Measurements from ENCODE around the gene FHIP1B.
A peak's percentile ranks its signal among the peaks of the same experiment; 100 is the strongest.

Gene FHIP1B

DNA sequence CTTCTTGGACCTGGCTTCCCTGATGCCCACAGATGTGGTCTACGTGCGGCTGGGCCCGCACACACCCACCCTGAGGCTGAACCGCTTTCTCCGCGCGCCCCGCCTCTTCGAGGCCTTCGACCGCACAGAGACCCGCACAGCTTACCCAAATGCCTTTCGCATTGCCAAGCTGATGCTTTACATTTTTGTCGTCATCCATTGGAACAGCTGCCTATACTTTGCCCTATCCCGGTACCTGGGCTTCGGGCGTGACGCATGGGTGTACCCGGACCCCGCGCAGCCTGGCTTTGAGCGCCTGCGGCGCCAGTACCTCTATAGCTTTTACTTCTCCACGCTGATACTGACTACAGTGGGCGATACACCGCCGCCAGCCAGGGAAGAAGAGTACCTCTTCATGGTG lies 5.7 kb upstream of the FHIP1B start:
- no peak for DNase-seq (ENCODE audit: low read depth, low spot score)

GRCh38 chr11:6238902-6239301 lies 4.5 kb upstream of the FHIP1B start, which contains the start of gene CNGA4:
TSS of gene CNGA4 (plus strand) at chr11:6239089. CDS start at chr11:6239207, 118 bp downstream.
- DNase-seq (ENCODE audit: low read depth, low spot score) = peak; percentile 66

DNA sequence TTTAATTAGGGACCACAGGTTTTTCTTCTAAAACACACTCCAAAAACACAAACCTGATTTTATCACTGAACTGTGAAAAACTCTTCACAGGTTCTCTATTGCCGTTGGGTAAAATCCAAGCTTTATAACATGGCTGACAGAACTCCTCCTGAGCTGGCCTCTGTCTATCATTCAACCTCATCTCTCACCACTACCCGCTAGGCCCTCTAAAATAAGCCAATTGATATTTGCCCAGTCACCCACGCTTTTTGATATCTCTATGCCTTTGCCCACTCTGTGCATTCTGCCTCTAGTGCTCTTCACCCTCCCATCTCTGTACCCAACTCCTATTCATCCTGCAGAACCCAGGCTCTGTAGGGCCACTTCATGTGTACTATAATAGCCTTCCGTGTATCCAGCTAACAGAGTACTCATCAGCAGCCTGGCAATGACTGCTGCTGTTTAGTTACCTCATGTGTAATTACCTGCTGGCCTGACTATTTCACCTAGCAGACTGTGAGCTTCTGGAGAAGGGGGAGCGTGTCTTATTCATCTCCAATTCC lies 3.4 kb upstream of the FHIP1B start:
- no peak for DNase-seq (ENCODE audit: low read depth, low spot score)

GRCh38 chr11:6237266-6237665 lies 2.8 kb upstream of the FHIP1B start:
- DNase-seq (ENCODE audit: low read depth, low spot score) = no peak

- DNase-seq (ENCODE audit: low read depth, low spot score) = no peak
Measured at GRCh38 chr11:6233984-6234386, 451 bp downstream of the FHIP1B start.

- no peak for DNase-seq (ENCODE audit: low read depth, low spot score)
Measured at GRCh38 chr11:6232899-6233298, 1.5 kb downstream of the FHIP1B start.

- DNase-seq (ENCODE audit: low read depth, low spot score) = no peak
Measured at GRCh38 chr11:6229911-6230310, 4.5 kb downstream of the FHIP1B start.

- no peak for DNase-seq (ENCODE audit: low read depth, low spot score)
Measured at GRCh38 chr11:6228520-6228919, 5.9 kb downstream of the FHIP1B start.

DNA sequence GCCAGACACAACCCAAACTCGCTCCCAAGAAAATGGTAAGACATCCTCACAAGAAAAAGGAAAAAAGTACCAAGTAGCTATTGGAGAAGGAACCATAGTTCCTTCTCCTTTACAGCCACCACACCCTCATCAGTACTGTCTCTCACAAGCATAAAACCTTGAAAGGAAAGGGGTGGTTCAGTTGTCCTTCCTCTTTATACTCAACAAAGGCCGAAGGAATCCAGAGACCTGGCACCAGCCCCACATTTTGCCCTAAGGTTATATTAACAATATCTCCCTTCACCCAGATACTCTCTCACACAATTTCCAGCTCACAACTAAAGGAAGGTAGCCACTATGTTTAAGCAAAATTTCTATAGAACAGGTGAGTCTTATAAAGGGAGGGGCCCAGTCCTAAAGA lies 8.5 kb downstream of the FHIP1B start:
- DNase-seq (ENCODE audit: low read depth, low spot score) = no peak

- no peak for DNase-seq (ENCODE audit: low read depth, low spot score)
Measured at GRCh38 chr11:6225024-6225423, 9.4 kb downstream of the FHIP1B start.

DNA sequence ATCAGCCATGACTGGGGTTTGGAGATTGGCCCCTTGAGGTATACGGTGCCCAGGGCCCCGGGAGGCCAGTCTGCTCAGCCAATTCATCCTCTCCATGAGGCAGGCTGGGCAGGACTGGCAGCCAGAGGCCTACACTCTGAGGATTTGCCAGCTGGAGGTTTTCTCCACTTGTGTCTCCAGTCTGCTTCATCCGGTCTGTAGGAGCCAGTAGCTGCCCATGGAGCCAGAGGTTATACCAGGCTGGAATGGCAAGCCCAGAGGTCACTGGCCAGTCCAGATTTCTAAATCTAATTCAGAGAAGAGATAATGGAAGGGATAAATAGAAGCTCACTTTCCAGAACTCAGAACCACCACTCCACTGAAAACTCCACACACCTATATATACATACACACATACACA lies 10.0 kb downstream of the FHIP1B start:
- DNase-seq (ENCODE audit: low read depth, low spot score) = no peak

GRCh38 chr11:6223854-6224253 lies 10.6 kb downstream of the FHIP1B start:
- no peak for DNase-seq (ENCODE audit: low read depth, low spot score)

- DNase-seq (ENCODE audit: low read depth, low spot score) = no peak
Measured at GRCh38 chr11:6219359-6219758, 15.1 kb downstream of the FHIP1B start.

GRCh38 chr11:6217722-6218121 lies 16.7 kb downstream of the FHIP1B start:
- no peak for DNase-seq (ENCODE audit: low read depth, low spot score)

GRCh38 chr11:6216501-6216900 lies 17.9 kb downstream of the FHIP1B start:
- peak; percentile 85 for DNase-seq (ENCODE audit: low read depth, low spot score)

DNA sequence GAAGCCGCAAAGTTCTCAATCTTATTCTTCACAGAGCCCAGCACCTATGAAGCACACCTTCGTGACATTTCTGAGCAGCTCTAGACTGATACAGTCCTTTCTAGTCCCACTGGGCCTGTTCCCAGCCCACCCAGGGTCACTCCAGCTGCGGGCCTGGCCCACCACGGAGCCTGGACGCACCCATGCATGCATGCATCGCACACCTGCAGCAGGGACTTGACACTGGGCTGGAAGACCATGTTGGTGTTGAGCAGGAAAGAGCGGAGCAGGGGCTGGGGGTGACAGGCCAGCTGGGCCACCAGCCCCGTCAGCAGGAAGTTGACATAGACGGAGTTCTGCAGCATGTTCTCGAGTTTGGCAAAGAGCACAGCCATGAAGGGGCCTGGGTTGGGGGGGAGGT lies 19.9 kb downstream of the FHIP1B start:
- DNase-seq (ENCODE audit: low read depth, low spot score) = no peak

DNA sequence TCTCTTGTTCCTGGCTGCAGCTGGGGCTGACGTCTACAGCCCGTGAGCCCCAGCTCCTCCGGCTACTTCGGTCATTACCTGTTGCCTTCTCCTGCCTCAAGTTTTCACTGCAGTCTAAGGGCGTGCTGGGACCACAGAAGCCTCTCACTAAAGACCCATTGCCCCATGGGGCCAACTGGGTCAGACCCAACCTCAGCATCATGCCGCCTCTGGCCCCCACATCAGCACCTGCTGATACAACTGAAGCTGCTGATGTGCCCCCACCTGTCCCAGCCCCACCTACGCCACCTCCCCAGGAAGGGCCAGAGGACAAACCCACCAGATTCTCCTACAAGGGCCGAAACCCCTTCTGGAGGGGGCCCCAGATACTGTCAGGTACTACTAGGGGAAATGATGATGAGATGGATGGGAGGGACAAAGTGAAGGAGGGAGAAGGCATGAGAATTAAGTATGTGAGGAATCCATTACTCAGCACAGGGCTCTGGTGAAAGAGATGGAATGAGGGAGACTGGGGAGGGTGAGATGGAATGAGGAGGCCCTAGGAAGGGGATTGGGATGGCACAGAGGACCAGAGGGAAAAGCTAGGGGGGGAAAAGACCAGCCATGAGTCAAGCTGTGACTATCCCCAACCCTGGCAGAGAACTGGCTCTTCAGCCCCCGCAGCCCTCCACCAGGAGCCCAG lies 24.0 kb downstream of the FHIP1B start:
- no peak for DNase-seq (ENCODE audit: low read depth, low spot score)

- no peak for DNase-seq (ENCODE audit: low read depth, low spot score)
Measured at GRCh38 chr11:6209801-6210200, 24.6 kb downstream of the FHIP1B start.

DNA sequence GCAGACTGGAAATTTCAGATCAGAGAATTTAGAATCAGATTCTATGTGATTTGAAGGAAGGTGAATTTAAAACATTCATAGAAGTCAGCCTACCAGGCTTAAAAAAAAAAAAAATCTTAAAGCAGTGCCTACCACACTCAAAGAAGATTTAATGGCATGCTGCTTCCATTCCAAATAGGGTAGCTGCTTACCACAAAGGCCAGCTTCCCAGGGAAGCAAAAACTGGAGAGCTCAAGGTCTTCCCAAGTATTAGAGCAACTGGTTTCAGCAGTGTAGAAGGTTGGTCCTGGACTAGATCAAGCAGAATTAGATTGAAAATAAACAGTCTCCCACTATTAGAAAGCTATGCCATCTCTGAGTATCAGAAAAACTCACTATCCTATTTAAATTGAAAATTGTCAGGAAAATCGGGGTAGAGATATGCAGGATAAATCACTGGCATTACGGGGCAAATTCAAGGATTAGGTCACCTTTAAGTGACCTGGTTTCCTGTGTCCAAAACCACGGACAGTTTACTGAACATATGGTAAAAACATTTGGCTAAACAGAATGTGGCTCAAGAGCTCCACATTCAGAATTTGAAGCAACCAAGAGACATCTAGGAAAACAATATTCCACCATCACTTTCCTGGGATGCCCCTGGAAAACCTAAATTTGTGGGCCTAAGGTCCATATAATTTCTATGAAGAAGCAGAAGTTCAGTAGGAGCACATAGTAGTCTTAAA lies 27.8 kb downstream of the FHIP1B start:
- DNase-seq (ENCODE audit: low read depth, low spot score) = no peak

GRCh38 chr11:6205366-6205765 lies 29.1 kb downstream of the FHIP1B start, which contains the start of gene C11orf42:
TSS of gene C11orf42 (plus strand) at chr11:6205557. CDS start at chr11:6205616, 59 bp downstream.
- no peak for DNase-seq (ENCODE audit: low read depth, low spot score)

- DNase-seq (ENCODE audit: low read depth, low spot score) = no peak
Measured at GRCh38 chr11:6204706-6205105, 29.7 kb downstream of the FHIP1B start.

DNA sequence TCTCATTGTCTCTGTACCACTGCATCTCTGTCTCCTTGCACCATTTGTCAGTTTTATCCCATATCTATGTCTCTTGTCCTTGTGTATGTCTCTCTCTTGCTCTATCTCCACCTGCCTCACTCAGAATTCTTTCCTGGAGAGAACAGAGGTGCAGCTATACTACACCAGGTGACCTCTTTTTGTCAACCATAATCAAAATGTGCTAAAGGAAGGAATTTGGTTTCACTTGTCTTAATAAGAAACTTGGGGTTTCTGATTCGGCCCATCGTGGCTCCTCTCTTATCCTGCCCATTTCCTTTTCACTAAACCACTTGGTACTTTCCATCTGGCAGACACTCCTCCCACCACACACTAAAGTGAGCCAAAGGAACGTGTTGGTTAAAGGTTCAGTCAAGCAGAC lies 31.1 kb downstream of the FHIP1B start:
- DNase-seq (ENCODE audit: low read depth, low spot score) = no peak

DNA sequence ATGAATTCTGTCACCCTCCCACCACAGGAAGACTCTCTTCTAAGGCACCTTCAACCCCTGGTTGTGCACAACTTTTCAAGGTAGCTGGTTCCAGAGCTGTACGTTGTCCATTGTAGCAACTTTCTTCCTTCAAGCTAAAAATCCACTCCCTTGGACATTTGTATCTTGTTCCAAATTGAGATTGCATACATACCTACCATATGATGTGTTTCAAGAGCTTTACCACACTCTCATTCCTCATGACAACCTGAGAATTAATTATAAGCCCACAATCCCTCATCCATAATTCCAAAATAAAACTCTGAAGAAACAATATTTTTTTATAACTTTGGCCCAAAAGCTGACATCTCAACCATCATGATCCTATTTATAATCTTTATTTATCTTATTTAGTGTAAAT lies 32.4 kb downstream of the FHIP1B start:
- no peak for DNase-seq (ENCODE audit: low read depth, low spot score)

Data from ELF-1 (cell line).